ENCODE data around the gene NT5M. TPM values are rescaled to one million over a fixed set of nuclear protein-coding genes. Genes with fewer than 3 reads are reported as not detected.

Gene NT5M
- total RNA-seq, 1 donor from 2014 or later = 0.93 TPM

DNA sequence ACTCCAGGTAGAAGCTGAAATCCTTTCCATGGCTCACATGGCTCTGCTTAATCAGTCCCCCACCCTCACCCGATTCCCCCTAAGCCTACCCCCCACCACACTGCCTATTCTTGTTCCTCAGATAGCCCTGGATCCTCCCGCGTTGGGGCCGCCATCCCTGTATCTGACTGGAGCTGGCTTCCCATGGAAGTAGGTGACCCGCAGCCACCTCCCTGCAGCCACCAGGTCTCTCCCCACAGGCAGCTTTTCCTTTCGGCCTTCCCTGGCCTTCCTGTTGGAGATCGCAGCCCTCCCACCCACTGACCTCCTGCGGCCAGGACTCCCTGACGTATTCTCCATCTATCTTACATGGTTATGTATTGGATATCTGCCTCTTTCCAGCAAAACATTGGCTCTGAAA lies 91.3 kb downstream of the NT5M start:
- H3K36me3 Mint-ChIP-seq (ENCODE audit: low read depth) = no peaks in the 10 kb centered on the region
- no peak overlapping the region for H3K27ac Mint-ChIP-seq
- TF ChIP-seq, protein P1, sequence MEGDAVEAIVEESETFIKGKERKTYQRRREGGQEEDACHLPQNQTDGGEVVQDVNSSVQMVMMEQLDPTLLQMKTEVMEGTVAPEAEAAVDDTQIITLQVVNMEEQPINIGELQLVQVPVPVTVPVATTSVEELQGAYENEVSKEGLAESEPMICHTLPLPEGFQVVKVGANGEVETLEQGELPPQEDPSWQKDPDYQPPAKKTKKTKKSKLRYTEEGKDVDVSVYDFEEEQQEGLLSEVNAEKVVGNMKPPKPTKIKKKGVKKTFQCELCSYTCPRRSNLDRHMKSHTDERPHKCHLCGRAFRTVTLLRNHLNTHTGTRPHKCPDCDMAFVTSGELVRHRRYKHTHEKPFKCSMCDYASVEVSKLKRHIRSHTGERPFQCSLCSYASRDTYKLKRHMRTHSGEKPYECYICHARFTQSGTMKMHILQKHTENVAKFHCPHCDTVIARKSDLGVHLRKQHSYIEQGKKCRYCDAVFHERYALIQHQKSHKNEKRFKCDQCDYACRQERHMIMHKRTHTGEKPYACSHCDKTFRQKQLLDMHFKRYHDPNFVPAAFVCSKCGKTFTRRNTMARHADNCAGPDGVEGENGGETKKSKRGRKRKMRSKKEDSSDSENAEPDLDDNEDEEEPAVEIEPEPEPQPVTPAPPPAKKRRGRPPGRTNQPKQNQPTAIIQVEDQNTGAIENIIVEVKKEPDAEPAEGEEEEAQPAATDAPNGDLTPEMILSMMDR (IDR thresholded peaks at IDR 0.05) = no peak
- POLR2A ChIA-PET = no interaction called here
- intact Hi-C loops (cut with micrococcal nuclease) = no loop called here
- H3K27me3 Mint-ChIP-seq = no peaks in the 10 kb centered on the region
- no peaks in the 10 kb centered on the region for H3K9me3 Mint-ChIP-seq
- ATAC-seq (ENCODE audit: low read depth) (no peak), DNase-seq (no peak)
- CTCF ChIA-PET = no interaction called here
- no peak overlapping the region for H3K4me3 Mint-ChIP-seq
- H3K4me1 Mint-ChIP-seq = peaks cover 23% of the 10 kb centered on the region

DNA sequence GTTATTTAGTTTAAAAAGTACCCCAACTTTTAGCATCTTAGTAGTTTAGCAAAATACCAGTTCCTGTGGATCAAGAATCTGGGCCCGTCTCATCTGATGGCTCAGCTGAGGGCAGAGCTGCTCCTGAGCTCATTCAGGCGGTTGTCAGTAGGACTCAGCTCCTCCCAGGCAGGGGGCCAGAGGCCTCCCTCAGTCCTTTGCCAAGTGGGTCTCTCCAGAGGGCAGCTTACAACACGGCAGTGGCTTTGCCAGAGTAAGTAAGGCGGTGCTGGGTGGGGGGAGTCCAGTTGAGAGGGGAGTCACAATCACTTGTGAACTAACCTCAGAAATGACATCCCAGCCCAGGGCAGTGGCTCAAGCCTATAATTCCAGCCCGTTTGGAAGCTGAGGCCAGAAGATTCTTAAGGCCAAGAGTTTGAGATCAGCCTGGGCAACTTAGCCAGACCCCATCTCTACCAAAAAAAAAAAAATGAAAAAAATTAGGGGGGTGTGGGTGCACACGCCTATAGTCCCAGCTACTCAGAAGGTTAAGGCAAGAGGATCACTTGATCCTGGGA lies 92.2 kb downstream of the NT5M start:
- H3K4me1 Mint-ChIP-seq = peaks cover 26% of the 10 kb centered on the region

DNA sequence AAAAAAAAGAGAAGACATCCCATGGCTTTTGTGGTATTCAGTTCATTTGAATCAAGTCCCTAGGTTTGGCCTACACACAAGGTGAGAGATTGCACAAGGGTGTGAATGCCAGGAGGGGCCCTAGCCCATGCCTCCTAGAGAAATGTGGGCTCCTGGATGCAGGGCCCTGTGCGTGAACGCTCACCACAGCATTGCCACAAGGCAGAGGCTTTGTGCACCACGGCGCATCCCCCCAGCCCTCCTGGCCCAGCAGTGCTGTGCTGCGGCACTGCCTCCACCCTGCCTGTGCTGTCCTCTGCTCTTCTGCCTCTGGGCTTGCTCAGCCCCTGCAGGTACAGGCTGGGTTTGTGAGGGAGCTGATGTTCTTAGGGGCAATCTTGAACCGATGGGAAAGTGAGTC lies 92.7 kb downstream of the NT5M start:
- POLR2A ChIA-PET = no interaction called here
- Mint-ChIP-seq H3K4me1 (peaks cover 28% of the 10 kb centered on the region), H3K27me3 (no peaks in the 10 kb centered on the region), H3K36me3 (ENCODE audit: low read depth) (no peaks in the 10 kb centered on the region), H3K27ac (no peak overlapping the region), H3K4me3 (no peak overlapping the region), H3K9me3 (no peaks in the 10 kb centered on the region)
- TF ChIP-seq, protein P1 (IDR thresholded peaks at IDR 0.05) = no peak
- DNase-seq = no peak
- CTCF ChIA-PET = no interaction called here
- ATAC-seq (ENCODE audit: low read depth) = no peak
- intact Hi-C loops (cut with micrococcal nuclease) = no loop called here

More for the DNA sequence above, 92.2 kb downstream of the NT5M start:
- ATAC-seq (ENCODE audit: low read depth) = no peak
- Mint-ChIP-seq H3K27me3 (no peaks in the 10 kb centered on the region), H3K4me3 (no peak overlapping the region), H3K36me3 (ENCODE audit: low read depth) (no peaks in the 10 kb centered on the region), H3K27ac (no peak overlapping the region), H3K9me3 (no peaks in the 10 kb centered on the region)
- CTCF ChIA-PET = no interaction called here
- DNase-seq = no peak
- TF ChIP-seq, protein P1 (IDR thresholded peaks at IDR 0.05) = no peak
- intact Hi-C loops (cut with micrococcal nuclease) = no loop called here
- POLR2A ChIA-PET = no interaction called here

Other genes starting within 250 kb of the NT5M start
- gene PLD6, start 97.0 kb upstream of the NT5M start, total RNA-seq = 6.2 and 7.6 TPM in 2 replicates
- gene FLCN, start 66.2 kb upstream of the NT5M start, total RNA-seq = 54.5 and 62.3 TPM in 2 replicates
- gene COPS3, start 22.1 kb upstream of the NT5M start, total RNA-seq = 71.6 and 73.7 TPM in 2 replicates
- gene MED9, start 173.6 kb downstream of the NT5M start, total RNA-seq = 16.2 and 20.1 TPM in 2 replicates
- gene RASD1, start 193.0 kb downstream of the NT5M start, total RNA-seq = 0.86 and 1.0 TPM in 2 replicates

All from activated B cell treated with CpG ODN at 0.5 μM for 24 hours (primary cell).